HepG2 (cell line): ENCODE measurements around the gene DLG1. TPM values are rescaled to one million over a fixed set of nuclear protein-coding genes. Genes with fewer than 3 reads are reported as not detected.

ENCODE experiments used
- ATAC-seq: fragments of 200-7000 bp; cut with Tn5 transposase; 3 replicates; pipeline ENCODE4 v1.9.1; 2020; ENCODE audit warnings: mild to moderate bottlenecking, moderate library complexity
- BruUV-seq: library from RNA; stranded (reverse); fragments of 400-500 nt; replicated peaks from 2 replicates; lab custom pipeline; 2021; lab: Mats Ljungman, UMichigan
- CTCF ChIA-PET: fragments of 300-600 bp; formaldehyde crosslinking; extraction: SDS; loops from one replicate; lab custom pipeline; 2021; ENCODE audit warnings: low total read pairs, inconsistent platforms, low intra/inter-chr PET ratio; lab: Yijun Ruan, JAX
- POLR2A ChIA-PET: fragments of 350-600 bp; sonication (Branson Sonifier 250); formaldehyde crosslinking; loops from one replicate; lab custom pipeline; 2020; ENCODE audit warnings: antibody characterized with exemption, inconsistent platforms; lab: Yijun Ruan, JAX
- DNase-seq: peaks from one replicate; pipeline ENCODE4 v3.0.0-alpha.2; 2015; ENCODE audit warnings: low spot score
- FAIRE-seq: peaks from 3 replicates; lab custom pipeline; 2011; peaks lifted over from hg19 to GRCh38; lab: Jason Lieb, UNC
- H2AFZ ChIP-seq: one replicate; pipeline ENCODE4 v1.6.1; 2011; ENCODE audit warnings: low read length, inconsistent platforms
- H3K27ac ChIP-seq: fragments of 300-600 bp; 3 replicates; pipeline ENCODE4 v1.8.0; 2011; ENCODE audit warnings: mixed run types, mild to moderate bottlenecking, mixed read lengths, low read length, inconsistent platforms; ENCODE audit not compliant: insufficient read depth; ENCODE audit errors: extremely low read length
- H3K27me3 ChIP-seq, 2 experiments: fragments of 200-600 bp in 1 of 2; 2 replicates in 1 of 2; 3 replicates in 1 of 2; pipeline versions ENCODE4 v1.6.0 to v1.8.0; 2011; ENCODE audit warnings: low read length in 2 of 2, mild to moderate bottlenecking in 2 of 2, moderate library complexity in 2 of 2, inconsistent platforms in 1 of 2; ENCODE audit not compliant: insufficient read depth in 2 of 2, control insufficient read depth in 1 of 2
- H3K36me3 ChIP-seq, 2 experiments: fragments of 200-600 bp in 1 of 2; replicated peaks in 1 of 2; 2 replicates in 1 of 2; 3 replicates in 1 of 2; pipeline versions ENCODE4 v1.5.1 to v1.8.0; 2011; ENCODE audit warnings: low read length in 2 of 2, inconsistent platforms in 1 of 2; ENCODE audit not compliant: insufficient read depth in 2 of 2, control insufficient read depth in 1 of 2
- H3K4me1 ChIP-seq: 2 replicates; pipeline ENCODE4 v1.5.1; 2012; ENCODE audit warnings: low read length, inconsistent platforms; ENCODE audit not compliant: insufficient read depth
- H3K4me2 ChIP-seq: 2 replicates; pipeline ENCODE4 v1.6.0; 2011; ENCODE audit warnings: low read depth, low read length, inconsistent platforms
- H3K4me3 ChIP-seq, 3 experiments: fragments of 200-600 bp in 1 of 3; sonication (generic), shearing (Covaris generic) in 1 of 3; replicated peaks in 1 of 3; 2 replicates each; pipeline ENCODE4 v1.5.1; 2011 to 2016; ENCODE audit warnings: low read length in 3 of 3, inconsistent platforms in 2 of 3, low read depth in 2 of 3, mild to moderate bottlenecking in 2 of 3, control low read depth in 1 of 3, mixed read lengths in 1 of 3; ENCODE audit not compliant: insufficient read depth in 1 of 3
- H3K79me2 ChIP-seq: one replicate; pipeline ENCODE4 v1.6.1; 2011; ENCODE audit warnings: low read length, inconsistent platforms; ENCODE audit not compliant: insufficient read depth
- H3K9ac ChIP-seq: 2 replicates; pipeline ENCODE4 v1.6.0; 2011; ENCODE audit warnings: mild to moderate bottlenecking, low read depth, low read length, inconsistent platforms; ENCODE audit not compliant: insufficient read depth
- H3K9me3 ChIP-seq: 2 replicates; pipeline ENCODE4 v1.5.1; 2012; ENCODE audit warnings: mild to moderate bottlenecking, low read length
- H4K20me1 ChIP-seq: 2 replicates; pipeline ENCODE4 v1.6.0; 2011; ENCODE audit warnings: inconsistent platforms, mild to moderate bottlenecking, low read length, moderate library complexity; ENCODE audit not compliant: insufficient read depth
- KDM5B ChIP-seq: sonication (generic); formaldehyde crosslinking; IDR thresholded peaks from 2 replicates; pipeline ENCODE4 v1.4.0; 2020; ENCODE audit warnings: missing genetic modification reagents, mild to moderate bottlenecking, borderline replicate concordance
- ZFX ChIP-seq: sonication (generic); formaldehyde crosslinking; IDR thresholded peaks from 2 replicates; pipeline ENCODE4 v1.4.0; 2020; ENCODE audit warnings: mild to moderate bottlenecking, low read depth, missing genetic modification reagents, moderate library complexity
- ZNF501 ChIP-seq: sonication (generic); formaldehyde crosslinking; IDR thresholded peaks from 2 replicates; pipeline ENCODE4 v1.5.1; 2020; ENCODE audit warnings: mild to moderate bottlenecking, moderate library complexity, missing genetic modification reagents
- WGBS: methylation state at CpG from one replicate; pipeline ENCODE4 v1.1.6; 2017; ENCODE audit warnings: low lambda C conversion rate; 5-methylcytosine and 5-hydroxymethylcytosine counted together
- in situ Hi-C: cut with HindIII; loops from 2 replicates; pipeline ENCODE4 v1.10.0; 2017; ENCODE audit warnings: low pct_unique_long_range_greater_than_20kb; ENCODE audit not compliant: extremely low pct_ligation_motif_present
- intact Hi-C: fragments of 100-400 bp; cut with micrococcal nuclease; formaldehyde crosslinking; loops from one replicate; pipeline ENCODE4 v1.10.0; 2022; ENCODE audit not compliant: unreplicated experiment
- polyA plus RNA-seq, 8 experiments: library from polyadenylated mRNA; depleted of rRNA in 3 of 8; stranded (reverse) in 7 of 8; unstranded in 1 of 8; fragments of >200 nt; fragmentation: Illumina TruSeq in 4 of 8; extraction: Trizol in 4 of 8; gene quantifications; 2 replicates each; pipeline versions ENCODE4 v1.2.1 to v1.2.3, GENCODE V29; 2011 to 2016; ENCODE audit warnings: low read depth in 4 of 8, missing spikeins in 1 of 8, mixed read lengths in 1 of 8; ENCODE audit not compliant: insufficient read depth in 1 of 8
- total RNA-seq, 5 experiments: library from RNA; depleted of rRNA; stranded (reverse); fragments of >200 nt; fragmentation: Illumina TruSeq; extraction: Trizol; gene quantifications; 2 replicates each; pipeline ENCODE4 v1.2.3, GENCODE V29; 2016; ENCODE audit warnings: low read depth in 1 of 5
- TF ChIP-seq, protein P1 (sequence below): sonication (generic); formaldehyde crosslinking; IDR thresholded peaks from 2 replicates; pipeline ENCODE4 v1.5.1; 2020; ENCODE audit warnings: mild to moderate bottlenecking, moderate library complexity, missing genetic modification reagents
- TF ChIP-seq, protein P2 (sequence below): sonication (generic); formaldehyde crosslinking; IDR thresholded peaks from 2 replicates; pipeline ENCODE4 v1.4.0; 2020; ENCODE audit warnings: mild to moderate bottlenecking, missing genetic modification reagents

The DLG1 gene
- total and polyA plus RNA-seq, 2 of the 13 experiments (the other 11 are each of a cell fraction or from before 2014, with no cell fraction given): 30.5 to 104 TPM

DNA sequence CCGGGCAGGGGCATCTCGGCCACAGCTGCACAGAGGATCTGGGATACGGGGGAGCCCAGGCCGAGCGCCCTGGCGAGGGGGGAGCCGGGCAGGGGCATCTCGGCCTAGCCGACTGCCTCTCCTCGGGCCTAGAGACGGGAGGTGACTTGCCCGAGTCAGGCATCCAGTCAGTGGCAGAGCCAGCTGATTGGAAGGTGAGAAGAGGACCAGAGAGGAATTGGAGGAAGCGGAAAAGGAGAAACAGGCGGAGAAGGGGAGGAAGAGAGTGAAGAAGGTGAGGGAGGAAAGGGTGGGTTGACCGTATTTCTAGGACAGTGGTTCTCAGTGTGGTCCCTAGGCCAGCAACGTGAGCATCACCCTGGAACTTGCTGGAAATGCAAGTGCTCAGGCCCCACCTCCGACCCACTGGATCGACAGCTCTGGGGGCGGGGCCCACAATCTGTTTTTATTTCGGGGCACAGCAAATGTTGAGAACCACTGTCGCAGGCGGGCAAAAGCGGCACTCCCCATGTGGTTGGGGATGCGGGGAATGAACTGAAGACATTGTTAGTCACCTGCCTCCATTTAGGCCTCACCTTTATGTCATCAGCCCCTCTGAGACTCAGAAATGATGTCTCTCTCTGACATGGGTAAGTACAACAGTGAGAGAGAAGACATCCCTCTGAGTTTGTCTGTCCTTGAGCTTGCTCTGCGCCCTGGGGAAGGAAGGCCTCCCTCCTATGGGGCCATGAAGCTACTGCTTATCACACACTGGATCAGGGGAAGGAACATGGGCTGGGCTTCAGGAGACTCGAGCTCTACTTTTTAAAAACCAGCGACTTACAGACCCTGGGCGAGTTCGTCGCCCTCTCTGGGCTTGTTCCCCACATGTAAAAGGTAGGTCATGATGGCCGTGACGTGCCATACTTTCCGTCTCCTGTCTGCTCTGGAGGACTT, 267.8 kb downstream of the DLG1 start:
- Histone ChIP-seq H3K27me3 (0 out of 5 replicates have a peak, but pooled peaks cover 0 to 7% of the 10 kb centered on the region in 2 experiments), H3K4me2 (peak overlapping the region; percentile 47), H2AFZ (no peak overlapping the region), H3K79me2 (no peaks in the 10 kb centered on the region), H3K4me1 (peaks cover 39% of the 10 kb centered on the region), H3K9ac (no peak overlapping the region), H4K20me1 (no peaks in the 10 kb centered on the region), H3K9me3 (no peaks in the 10 kb centered on the region), H3K4me3 (peak overlapping the region in 2 of 3 experiments; percentile 18 to 78; a peak in 2 of 6 replicates), H3K36me3 (no peaks in the 10 kb centered on the region; a peak in 1 of 5 replicates), H3K27ac (no peak overlapping the region)
- no peak for DNase-seq
- TF ChIP-seq KDM5B (CRISPR knock-in tag) (no peak), ZFX (CRISPR knock-in tag) (peak; percentile 16; the same call in 1 of the 2 replicates), ZNF501 (CRISPR knock-in tag) (peak; percentile 39; the same call in 1 of the 2 replicates)
- TF ChIP-seq, protein P1, sequence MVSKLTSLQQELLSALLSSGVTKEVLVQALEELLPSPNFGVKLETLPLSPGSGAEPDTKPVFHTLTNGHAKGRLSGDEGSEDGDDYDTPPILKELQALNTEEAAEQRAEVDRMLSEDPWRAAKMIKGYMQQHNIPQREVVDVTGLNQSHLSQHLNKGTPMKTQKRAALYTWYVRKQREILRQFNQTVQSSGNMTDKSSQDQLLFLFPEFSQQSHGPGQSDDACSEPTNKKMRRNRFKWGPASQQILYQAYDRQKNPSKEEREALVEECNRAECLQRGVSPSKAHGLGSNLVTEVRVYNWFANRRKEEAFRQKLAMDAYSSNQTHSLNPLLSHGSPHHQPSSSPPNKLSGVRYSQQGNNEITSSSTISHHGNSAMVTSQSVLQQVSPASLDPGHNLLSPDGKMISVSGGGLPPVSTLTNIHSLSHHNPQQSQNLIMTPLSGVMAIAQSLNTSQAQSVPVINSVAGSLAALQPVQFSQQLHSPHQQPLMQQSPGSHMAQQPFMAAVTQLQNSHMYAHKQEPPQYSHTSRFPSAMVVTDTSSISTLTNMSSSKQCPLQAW (CRISPR knock-in tag): no peak
- TF ChIP-seq, protein P2, sequence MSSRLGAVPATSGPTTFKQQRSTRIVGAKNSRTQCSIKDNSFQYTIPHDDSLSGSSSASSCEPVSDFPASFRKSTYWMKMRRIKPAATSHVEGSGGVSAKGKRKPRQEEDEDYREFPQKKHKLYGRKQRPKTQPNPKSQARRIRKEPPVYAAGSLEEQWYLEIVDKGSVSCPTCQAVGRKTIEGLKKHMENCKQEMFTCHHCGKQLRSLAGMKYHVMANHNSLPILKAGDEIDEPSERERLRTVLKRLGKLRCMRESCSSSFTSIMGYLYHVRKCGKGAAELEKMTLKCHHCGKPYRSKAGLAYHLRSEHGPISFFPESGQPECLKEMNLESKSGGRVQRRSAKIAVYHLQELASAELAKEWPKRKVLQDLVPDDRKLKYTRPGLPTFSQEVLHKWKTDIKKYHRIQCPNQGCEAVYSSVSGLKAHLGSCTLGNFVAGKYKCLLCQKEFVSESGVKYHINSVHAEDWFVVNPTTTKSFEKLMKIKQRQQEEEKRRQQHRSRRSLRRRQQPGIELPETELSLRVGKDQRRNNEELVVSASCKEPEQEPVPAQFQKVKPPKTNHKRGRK (CRISPR knock-in tag): no peak
- 57% methylated on average over 28 of the region's 33 CpGs for WGBS
- no TSS peak for BruUV-seq
- intact Hi-C loops (no loop called here), in situ Hi-C loops (loop anchor here (5.0 kb wide), 1 partner anchor 53 kb away; no protein-coding TSS in a partner anchor)
- FAIRE-seq: no peak
- ChIA-PET POLR2A (interaction anchor here (1.4 to 1.9 kb wide), 2 partner anchors 27 to 41 kb away, joined by 6 to 9 read pairs; no protein-coding TSS in a partner anchor), CTCF (interaction anchor here (1.3 to 1.6 kb wide), 2 partner anchors 28 to 52 kb away, joined by 4 to 5 read pairs; no protein-coding TSS in a partner anchor)
- peak; percentile 13 for ATAC-seq
